Progenitor cell of endocrine pancreas (in vitro differentiated cells): Measurements from ENCODE around the gene ADH5. TPM values are rescaled to one million over a fixed set of nuclear protein-coding genes. Genes with fewer than 3 reads are reported as not detected.

Source experiments
- DNase-seq: peaks from one replicate; pipeline ENCODE4 v3.0.0; 2021; ENCODE audit warnings: low spot score; ENCODE audit not compliant: unreplicated experiment
- H3K27ac Mint-ChIP-seq: 2 replicates; pipeline ENCODE4 v1.8.0; 2021; ENCODE audit warnings: mild to moderate bottlenecking, moderate library complexity, mixed read lengths
- H3K27me3 Mint-ChIP-seq: 2 replicates; pipeline ENCODE4 v1.8.0; 2021; ENCODE audit warnings: mixed read lengths
- H3K36me3 Mint-ChIP-seq: 2 replicates; pipeline ENCODE4 v1.8.0; 2022; ENCODE audit warnings: mixed read lengths; ENCODE audit not compliant: insufficient read depth
- H3K4me1 Mint-ChIP-seq: 2 replicates; pipeline ENCODE4 v1.8.0; 2021; ENCODE audit warnings: low read depth, mixed read lengths
- H3K4me3 Mint-ChIP-seq: 2 replicates; pipeline ENCODE4 v1.8.0; 2021; ENCODE audit warnings: low read depth, mild to moderate bottlenecking, moderate library complexity, mixed read lengths
- H3K9me3 Mint-ChIP-seq: 2 replicates; pipeline ENCODE4 v1.8.0; 2021; ENCODE audit warnings: low read depth, mixed read lengths
- CTCF ChIP-seq: fragments of 200-600 bp; sonication (generic); IDR thresholded peaks from one replicate; pipeline ENCODE4 v1.5.0; 2021; ENCODE audit warnings: antibody characterized with exemption, mild to moderate bottlenecking; ENCODE audit not compliant: unreplicated experiment
- long read RNA-seq: library from polyadenylated mRNA; unstranded; transcript quantifications from one replicate; pipeline ENCODE4 v2.0.0, GENCODE V29; 2020
- total RNA-seq: library from RNA; stranded (reverse); gene quantifications from 2 replicates; pipeline ENCODE4 v1.2.1, GENCODE V29; 2021

ADH5 gene
- total RNA-seq = 211 and 213 TPM in 2 replicates
- long read RNA-seq, transcript ADH5-201 (9 exons, 2,615 nt) = major isoform, 1,352 of 1,507 reads
- long read RNA-seq, transcript ADH5-206 (3 exons, 570 nt) = minor isoform, 10 of 1,507 reads
- long read RNA-seq, transcript ADH5-208 (6 exons, 1,909 nt) = minor isoform, 9 of 1,507 reads
- long read RNA-seq, partial matches to known transcripts = 103 of 1,507 reads
- long read RNA-seq, other reads (novel, unspliced or antisense) = 31 of 1,507 reads

- H3K27ac Mint-ChIP-seq = peak within 1 kb of the TSS; percentile 98
- peaks cover 45% of the 10 kb centered on the region for H3K4me1 Mint-ChIP-seq
- TF ChIP-seq CTCF = no peak
- peaks cover 3% of the 10 kb centered on the region for H3K9me3 Mint-ChIP-seq
- H3K27me3 Mint-ChIP-seq = no peaks in the 10 kb centered on the region
- H3K36me3 Mint-ChIP-seq = peaks cover 19% of the 10 kb centered on the region
- peak within 1 kb of the TSS; percentile 97 for H3K4me3 Mint-ChIP-seq
- DNase-seq = peak; percentile 77
These were observed at the start of gene ADH5 for GRCh38 chr4:99088481-99089365. Gene ADH5, minus strand, starts transcription at chr4:99088788. Its CDS starts 88 bp downstream, at chr4:99088700.

- no peaks in the 10 kb centered on the region for H3K27me3 Mint-ChIP-seq
- no peak for TF ChIP-seq CTCF
- H3K9me3 Mint-ChIP-seq = no peaks in the 10 kb centered on the region
- no peak for DNase-seq
- no peak overlapping the region for H3K4me3 Mint-ChIP-seq
- no peaks in the 10 kb centered on the region for H3K4me1 Mint-ChIP-seq
- H3K27ac Mint-ChIP-seq = no peak overlapping the region
- H3K36me3 Mint-ChIP-seq = no peaks in the 10 kb centered on the region
These were observed 47.7 kb upstream of the ADH5 start for GRCh38 chr4:99136329-99136728.

- no peak overlapping the region for H3K4me3 Mint-ChIP-seq
- TF ChIP-seq CTCF = no peak
- H3K36me3 Mint-ChIP-seq = no peaks in the 10 kb centered on the region
- DNase-seq = no peak
- H3K27ac Mint-ChIP-seq = no peak overlapping the region
- no peaks in the 10 kb centered on the region for H3K27me3 Mint-ChIP-seq
- H3K9me3 Mint-ChIP-seq = no peaks in the 10 kb centered on the region
- H3K4me1 Mint-ChIP-seq = no peaks in the 10 kb centered on the region
These were observed 47.1 kb upstream of the ADH5 start for GRCh38 chr4:99135541-99136162.

GRCh38 chr4:99134586-99134985, 46.0 kb upstream of the ADH5 start:
- H3K9me3 Mint-ChIP-seq = peaks cover 3% of the 10 kb centered on the region
- DNase-seq = no peak
- no peak overlapping the region for H3K27ac Mint-ChIP-seq
- no peaks in the 10 kb centered on the region for H3K4me1 Mint-ChIP-seq
- no peak overlapping the region for H3K4me3 Mint-ChIP-seq
- H3K27me3 Mint-ChIP-seq = no peaks in the 10 kb centered on the region
- H3K36me3 Mint-ChIP-seq = peaks cover 3% of the 10 kb centered on the region
- TF ChIP-seq CTCF = no peak

GRCh38 chr4:99131378-99131777, 42.8 kb upstream of the ADH5 start:
- Mint-ChIP-seq H3K27ac (no peak overlapping the region), H3K36me3 (peaks cover 6% of the 10 kb centered on the region), H3K4me1 (no peaks in the 10 kb centered on the region), H3K27me3 (no peaks in the 10 kb centered on the region), H3K4me3 (no peak overlapping the region), H3K9me3 (peaks cover 6% of the 10 kb centered on the region)
- no peak for DNase-seq
- TF ChIP-seq CTCF = no peak
